Measurements from ENCODE around the gene SYNDIG1.

The SYNDIG1 gene

GRCh38 chr20:24469116-24469893, at the start of gene SYNDIG1:
SYNDIG1 (plus strand) TSS chr20:24469629; CDS start chr20:24543098, 73,469 bp downstream.
- DNase-seq = no peak

GRCh38 chr20:24419786-24420185, 49.6 kb upstream of the SYNDIG1 start:
- no peak for DNase-seq

GRCh38 chr20:24420567-24420966, 48.9 kb upstream of the SYNDIG1 start:
- no peak for DNase-seq

GRCh38 chr20:24421071-24421470, 48.4 kb upstream of the SYNDIG1 start:
- DNase-seq = no peak

- DNase-seq = no peak
These were observed 47.2 kb upstream of the SYNDIG1 start for GRCh38 chr20:24422091-24422760.

- no peak for DNase-seq
These were observed 45.8 kb upstream of the SYNDIG1 start for GRCh38 chr20:24423390-24424313.

DNA sequence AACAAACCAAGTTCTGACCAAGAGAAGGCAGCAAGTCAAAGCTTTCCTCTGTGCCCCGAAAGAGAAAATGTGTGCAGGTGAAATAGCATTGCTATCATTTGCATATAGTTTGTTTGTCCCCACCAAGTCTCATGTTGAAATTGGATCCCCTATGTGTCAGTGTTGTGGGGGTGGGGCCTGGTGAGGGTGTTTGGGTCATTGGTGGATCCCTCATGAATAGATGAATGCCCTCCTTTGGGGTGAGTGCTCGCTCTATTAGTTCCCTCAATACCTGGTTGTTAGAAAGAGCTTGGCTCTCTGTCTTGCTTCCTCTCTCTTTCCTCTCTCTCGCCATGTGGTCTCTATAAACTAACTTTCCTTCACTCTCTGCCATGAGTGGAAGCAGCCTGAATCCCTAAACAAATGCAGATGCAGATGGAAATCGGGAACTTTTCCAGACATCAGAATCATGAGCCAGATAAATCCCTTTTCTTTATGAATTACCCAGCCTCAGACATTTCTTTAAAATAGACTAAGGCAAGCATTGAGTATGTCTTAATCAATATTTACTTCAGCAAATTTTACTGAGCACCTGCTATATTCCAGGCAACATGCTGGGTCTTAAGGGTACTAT, 43.8 kb upstream of the SYNDIG1 start:
- no peak for DNase-seq

- no peak for DNase-seq
These were observed 38.0 kb upstream of the SYNDIG1 start for GRCh38 chr20:24431279-24432045.

DNA sequence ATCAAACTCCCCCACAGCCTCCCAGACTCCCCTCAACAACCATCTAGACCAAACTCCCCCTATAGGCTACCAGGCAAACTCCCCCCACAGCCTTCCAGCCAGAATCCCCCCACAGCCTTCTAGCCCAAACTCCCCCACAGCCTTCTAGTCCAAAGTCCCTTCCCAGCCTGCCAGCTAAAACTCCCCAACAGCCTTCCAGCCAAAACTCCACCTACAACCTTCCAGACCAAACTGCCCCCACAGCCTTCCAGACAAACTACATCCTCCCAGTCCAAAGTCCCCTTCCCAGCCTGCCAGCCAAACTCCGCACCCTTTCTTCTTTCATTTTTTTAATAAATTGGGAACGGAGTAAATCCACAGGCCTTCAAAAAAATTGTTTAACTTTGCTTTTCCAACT, 37.4 kb upstream of the SYNDIG1 start:
- no peak for DNase-seq

DNA sequence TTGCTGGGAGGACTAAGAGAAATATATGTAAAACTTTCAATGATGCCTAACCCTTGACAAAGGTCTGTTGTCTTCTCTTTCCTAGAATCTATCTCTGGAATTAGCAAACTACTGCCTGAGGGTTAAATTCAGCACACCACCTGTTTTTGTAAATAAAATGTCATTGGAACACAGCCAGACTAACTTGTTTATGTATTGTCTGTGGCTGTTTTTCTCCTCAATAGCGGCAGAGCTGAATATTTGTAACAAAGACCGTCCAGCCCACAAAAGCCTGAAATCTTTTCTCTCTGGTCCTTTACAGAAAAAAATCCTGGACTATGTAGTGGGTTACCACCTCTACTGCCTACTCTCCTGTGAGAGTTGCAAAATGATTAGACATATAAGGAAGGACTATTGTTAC, 33.3 kb upstream of the SYNDIG1 start:
- DNase-seq = no peak

GRCh38 chr20:24437196-24438082, 32.0 kb upstream of the SYNDIG1 start:
- DNase-seq = no peak

DNA sequence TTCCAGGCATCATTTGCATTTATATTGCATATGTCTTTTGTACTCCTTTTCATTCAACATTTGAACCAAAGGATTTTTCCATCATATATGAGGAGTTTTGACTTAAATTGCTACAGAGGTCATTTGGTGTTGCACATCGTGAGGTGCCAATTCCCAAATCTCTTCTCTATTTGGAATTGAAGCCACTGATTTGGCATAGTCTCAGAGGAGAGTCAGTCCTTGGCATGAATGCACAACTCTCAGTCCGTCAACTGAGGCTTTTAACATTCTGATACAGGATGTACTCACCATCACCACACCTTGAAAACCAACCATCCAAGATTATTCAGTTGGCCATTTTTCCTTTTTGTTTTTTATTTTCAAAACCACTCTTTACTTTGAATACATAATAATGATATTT, 31.1 kb upstream of the SYNDIG1 start:
- DNase-seq = no peak

GRCh38 chr20:24439737-24440387, 29.6 kb upstream of the SYNDIG1 start:
- DNase-seq = no peak

DNA sequence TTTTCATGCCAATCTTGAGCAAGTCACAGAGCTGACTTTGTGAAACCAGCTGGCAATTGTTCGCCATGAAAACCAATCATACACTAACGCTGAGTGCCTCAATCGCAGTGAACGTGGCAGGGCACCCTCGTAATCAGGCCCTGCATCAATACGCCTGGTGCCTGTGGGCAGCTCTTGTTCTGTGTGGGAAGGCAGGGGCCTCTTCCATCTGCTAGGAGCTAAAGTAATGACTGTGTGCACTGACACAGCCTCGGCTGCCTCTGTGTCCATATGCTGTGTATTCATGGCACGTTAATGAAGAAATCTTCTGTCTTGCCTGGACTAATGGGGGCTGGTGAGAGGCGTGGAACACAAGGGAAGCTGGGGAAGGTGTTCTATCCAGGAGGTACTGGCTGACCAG, 27.8 kb upstream of the SYNDIG1 start:
- no peak for DNase-seq

DNA sequence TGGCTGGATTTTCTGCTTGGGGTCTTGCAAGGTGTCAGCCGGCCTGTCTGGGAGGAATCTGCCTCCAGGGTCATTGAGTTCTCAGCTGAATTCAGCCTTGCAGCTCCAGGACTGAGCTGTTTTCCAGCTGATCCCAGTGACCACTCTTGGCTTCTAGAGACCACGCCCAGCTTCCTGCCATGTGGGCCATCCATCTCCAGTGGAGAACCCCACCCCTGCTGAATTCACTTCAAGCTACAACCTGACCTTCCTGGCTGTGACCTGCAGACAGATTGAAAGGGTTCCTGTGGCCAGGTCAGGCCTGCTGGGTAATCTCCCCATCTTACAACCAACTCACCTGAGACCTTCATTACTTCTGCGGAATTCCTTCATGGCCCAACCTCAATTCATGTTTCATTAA, 26.5 kb upstream of the SYNDIG1 start:
- DNase-seq = no peak

GRCh38 chr20:24443436-24443835, 26.0 kb upstream of the SYNDIG1 start:
- no peak for DNase-seq

DNA sequence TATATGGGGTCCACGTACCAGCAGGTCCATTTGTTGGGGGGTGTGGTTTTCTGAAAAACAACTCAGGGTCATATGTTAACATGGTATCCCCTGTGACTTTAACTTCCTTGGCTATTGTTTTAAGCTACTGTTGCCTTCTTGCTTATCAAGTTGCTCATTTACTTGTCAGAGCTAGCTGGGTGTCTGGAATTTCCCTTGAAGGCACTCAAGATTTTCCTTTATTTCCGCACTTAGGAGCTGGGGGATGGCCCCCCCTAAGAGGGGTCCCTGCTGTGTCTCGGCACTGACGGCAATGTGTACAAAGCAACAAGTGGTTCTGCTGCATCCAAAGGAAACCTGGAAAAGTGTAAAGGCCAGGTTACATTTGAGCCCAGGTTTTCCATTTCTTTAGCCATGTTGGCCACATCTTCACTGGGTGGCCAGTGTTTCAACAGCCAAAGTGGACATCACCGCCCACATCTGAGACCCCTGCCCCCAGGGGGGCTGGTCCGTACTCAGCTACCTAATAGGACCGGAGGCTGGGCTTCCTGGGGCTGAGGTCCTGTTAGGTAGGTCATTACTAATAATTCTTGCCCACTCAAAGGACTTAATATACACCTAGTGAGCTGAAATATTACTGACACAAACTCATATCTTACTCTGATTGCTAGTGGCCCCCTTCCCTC, 24.8 kb upstream of the SYNDIG1 start:
- no peak for DNase-seq

DNA sequence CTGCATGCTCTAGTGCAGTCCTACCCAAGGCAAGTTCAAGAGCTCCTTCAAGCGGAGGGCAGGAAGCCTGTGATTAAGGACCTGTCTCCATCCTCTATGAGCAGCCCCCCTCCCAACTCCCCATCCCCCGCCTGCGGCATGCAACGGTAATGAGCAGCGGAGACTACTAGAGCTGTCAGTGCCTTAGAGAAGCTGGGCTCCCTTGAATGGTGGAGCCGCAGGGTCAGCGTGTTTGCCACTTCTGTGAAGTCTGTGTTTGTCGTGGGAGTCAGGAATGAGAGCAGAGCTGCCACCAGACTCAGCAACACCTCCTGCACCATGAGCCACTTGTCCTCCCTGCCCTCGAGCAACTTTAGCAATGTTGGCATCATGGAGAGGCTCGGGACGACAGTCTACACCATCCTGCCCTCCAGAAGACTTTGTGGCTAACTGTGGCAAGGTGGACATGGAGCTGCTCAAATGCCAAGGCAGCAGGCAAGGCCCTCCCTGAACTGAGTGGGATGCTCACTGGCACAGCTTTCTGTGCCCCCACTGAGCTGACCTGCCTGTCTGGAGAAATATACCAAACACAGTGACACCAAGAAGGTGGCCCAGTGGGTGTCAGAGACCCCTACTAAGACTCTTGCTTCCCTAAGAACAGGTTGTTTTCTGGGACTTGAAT, 23.8 kb upstream of the SYNDIG1 start:
- no peak for DNase-seq

GRCh38 chr20:24446811-24447210, 22.6 kb upstream of the SYNDIG1 start:
- no peak for DNase-seq

Data from amniotic stem cell (primary cell).